KMS-11 (cell line): Measurements from ENCODE around the gene DAZAP2.
"Not testable (repeated sequence)": the region's sequence is repeated elsewhere in the genome, so short reads cannot be mapped to it uniquely, and the experiment has no call there.

Experiments
- H2AFZ ChIP-seq: fragments of 200-600 bp; sonication (generic); 2 replicates; pipeline ENCODE4 v1.6.1; 2016; ENCODE audit warnings: antibody characterized with exemption, mixed run types, low read depth
- H3K27ac ChIP-seq: fragments of 200-600 bp; sonication (generic); 2 replicates; pipeline ENCODE4 v1.6.1; 2016; ENCODE audit warnings: mild to moderate bottlenecking, mixed run types
- H3K27me3 ChIP-seq: fragments of 200-600 bp; sonication (generic); 2 replicates; pipeline ENCODE4 v1.6.1; 2017; ENCODE audit warnings: mild to moderate bottlenecking, low read depth, mixed run types, moderate library complexity; ENCODE audit not compliant: insufficient read depth
- H3K36me3 ChIP-seq: fragments of 200-600 bp; sonication (generic); 2 replicates; pipeline ENCODE4 v1.6.1; 2017; ENCODE audit warnings: mild to moderate bottlenecking, mixed run types; ENCODE audit not compliant: insufficient read depth
- H3K4me1 ChIP-seq: fragments of 200-600 bp; sonication (generic); 2 replicates; pipeline ENCODE4 v1.6.1; 2016; ENCODE audit warnings: mild to moderate bottlenecking, low read depth, mixed run types; ENCODE audit not compliant: poor library complexity, severe bottlenecking
- H3K4me2 ChIP-seq: fragments of 200-600 bp; sonication (generic); 2 replicates; pipeline ENCODE4 v1.7.0; 2016; ENCODE audit warnings: mild to moderate bottlenecking, mixed run types
- H3K4me3 ChIP-seq: fragments of 200-600 bp; sonication (generic); IDR thresholded peaks from 2 replicates; pipeline ENCODE4 v1.6.1; 2017; ENCODE audit warnings: low read depth, low read length, mixed read lengths; ENCODE audit not compliant: insufficient read depth
- H3K79me2 ChIP-seq: fragments of 200-600 bp; sonication (generic); 2 replicates; pipeline ENCODE4 v1.6.1; 2016; ENCODE audit warnings: low read depth, mixed run types; ENCODE audit not compliant: insufficient read depth
- H3K9ac ChIP-seq: fragments of 200-600 bp; sonication (generic); 2 replicates; pipeline ENCODE4 v1.6.1; 2016; ENCODE audit warnings: mild to moderate bottlenecking, mixed run types
- H4K20me1 ChIP-seq: fragments of 200-600 bp; sonication (generic); 2 replicates; pipeline ENCODE4 v1.6.1; 2016; ENCODE audit warnings: mild to moderate bottlenecking, mixed run types; ENCODE audit not compliant: insufficient read depth
- CTCF ChIP-seq: fragments of 200-600 bp; sonication (generic); conservative IDR thresholded peaks from 2 replicates; pipeline ENCODE4 v1.6.1; 2017; ENCODE audit warnings: low read depth, mild to moderate bottlenecking, antibody characterized with exemption, low read length, moderate library complexity, mixed read lengths

DAZAP2 gene

GRCh38 chr12:51275088-51275487, 36.5 kb downstream of the DAZAP2 start:
- no peaks in the 10 kb centered on the region for H4K20me1 ChIP-seq

GRCh38 chr12:51281202-51281924, 42.7 kb downstream of the DAZAP2 start:
- no peaks in the 10 kb centered on the region for H3K36me3 ChIP-seq
- no peaks in the 10 kb centered on the region for H3K4me1 ChIP-seq
- no peak overlapping the region for H3K4me3 ChIP-seq
- no peak for TF ChIP-seq CTCF
- no peaks in the 10 kb centered on the region for H3K27me3 ChIP-seq
- H3K27ac ChIP-seq, result no peak overlapping the region
- H3K79me2 ChIP-seq, result no peaks in the 10 kb centered on the region
- H2AFZ ChIP-seq, result no peak overlapping the region
- no peak overlapping the region for H3K9ac ChIP-seq
- no peak overlapping the region for H3K4me2 ChIP-seq
- H4K20me1 ChIP-seq, result no peaks in the 10 kb centered on the region

More at GRCh38 chr12:51275088-51275487, 36.5 kb downstream of the DAZAP2 start:
- H3K4me2 ChIP-seq, result no peak overlapping the region
- no peaks in the 10 kb centered on the region for H3K79me2 ChIP-seq
- peaks cover 9% of the 10 kb centered on the region for H3K4me1 ChIP-seq
- 0 out of 2 replicates have a peak, but pooled peaks cover 3% of the 10 kb centered on the region for H3K27me3 ChIP-seq
- no peak overlapping the region for H3K4me3 ChIP-seq
- no peaks in the 10 kb centered on the region for H3K36me3 ChIP-seq
- H2AFZ ChIP-seq, result no peak overlapping the region
- H3K27ac ChIP-seq, result no peak overlapping the region
- no peak for TF ChIP-seq CTCF
- H3K9ac ChIP-seq, result no peak overlapping the region

GRCh38 chr12:51285843-51286242, 47.2 kb downstream of the DAZAP2 start:
- TF ChIP-seq CTCF, result no peak
- Histone ChIP-seq H3K79me2 (no peaks in the 10 kb centered on the region), H2AFZ (no peak overlapping the region), H3K4me1 (no peaks in the 10 kb centered on the region), H3K27ac (no peak overlapping the region), H3K27me3 (no peaks in the 10 kb centered on the region), H4K20me1 (no peaks in the 10 kb centered on the region), H3K4me3 (no peak overlapping the region), H3K36me3 (no peaks in the 10 kb centered on the region), H3K9ac (no peak overlapping the region), H3K4me2 (no peak overlapping the region)

- not testable (repeated sequence) for H3K36me3 ChIP-seq, H3K9ac ChIP-seq, H3K27me3 ChIP-seq, H2AFZ ChIP-seq, H3K79me2 ChIP-seq, H3K4me2 ChIP-seq, H3K4me1 ChIP-seq, H4K20me1 ChIP-seq, H3K27ac ChIP-seq, H3K4me3 ChIP-seq
Measured at GRCh38 chr12:51291603-51292513, 53.2 kb downstream of the DAZAP2 start.
